Measurements from ENCODE around the gene QRICH2. TPM values are rescaled to one million over a fixed set of nuclear protein-coding genes. Genes with fewer than 3 reads are reported as not detected.
A peak's percentile ranks its signal among the peaks of the same experiment; 100 is the strongest.
"Not testable (repeated sequence)": the region's sequence is repeated elsewhere in the genome, so short reads cannot be mapped to it uniquely, and the experiment has no call there.

The QRICH2 gene
- total RNA-seq, 1 donor from 2014 or later, result 2.1 TPM

GRCh38 chr17:76354317-76354729 lies 46.2 kb upstream of the QRICH2 start:
- no peak for TF ChIP-seq CTCF (IDR thresholded peaks at IDR 0.05; ENCODE audit: insufficient read depth, low read length, severe bottlenecking)
- DNase-seq (ENCODE audit: low read depth) (no peak), FAIRE-seq (no peak)
- H3K36me3 ChIP-seq (ENCODE audit: control insufficient read depth, insufficient read depth, low read length), result no peaks in the 10 kb centered on the region
- H3K4me3 ChIP-seq (ENCODE audit: low read depth, low read length), result peak overlapping the region; percentile 66
- no peaks in the 10 kb centered on the region for H3K27me3 ChIP-seq (ENCODE audit: control insufficient read depth, insufficient read depth, low read length)

- peak; percentile 51 for TF ChIP-seq CTCF (IDR thresholded peaks at IDR 0.05; ENCODE audit: insufficient read depth, low read length, severe bottlenecking)
- Histone ChIP-seq H3K36me3 (ENCODE audit: control insufficient read depth, insufficient read depth, low read length) (no peaks in the 10 kb centered on the region), H3K4me3 (ENCODE audit: low read depth, low read length) (peak within 1 kb of the TSS; percentile 66), H3K27me3 (ENCODE audit: control insufficient read depth, insufficient read depth, low read length) (no peaks in the 10 kb centered on the region)
- FAIRE-seq (no peak), DNase-seq (ENCODE audit: low read depth) (peak; percentile 87)
Measured at GRCh38 chr17:76353599-76354316, 45.7 kb upstream of the QRICH2 start, which contains the start of gene PRPSAP1. Gene PRPSAP1, minus strand, starts transcription at chr17:76353916. Its CDS starts 213 bp downstream, at chr17:76353703.

- H3K4me3 ChIP-seq (ENCODE audit: low read depth, low read length), result peak overlapping the region; percentile 66
- FAIRE-seq (no peak), DNase-seq (ENCODE audit: low read depth) (no peak)
- no peaks in the 10 kb centered on the region for H3K36me3 ChIP-seq (ENCODE audit: control insufficient read depth, insufficient read depth, low read length)
- H3K27me3 ChIP-seq (ENCODE audit: control insufficient read depth, insufficient read depth, low read length), result no peaks in the 10 kb centered on the region
- no peak for TF ChIP-seq CTCF (IDR thresholded peaks at IDR 0.05; ENCODE audit: insufficient read depth, low read length, severe bottlenecking)
Measured at GRCh38 chr17:76353004-76353598, 45.0 kb upstream of the QRICH2 start.

DNA sequence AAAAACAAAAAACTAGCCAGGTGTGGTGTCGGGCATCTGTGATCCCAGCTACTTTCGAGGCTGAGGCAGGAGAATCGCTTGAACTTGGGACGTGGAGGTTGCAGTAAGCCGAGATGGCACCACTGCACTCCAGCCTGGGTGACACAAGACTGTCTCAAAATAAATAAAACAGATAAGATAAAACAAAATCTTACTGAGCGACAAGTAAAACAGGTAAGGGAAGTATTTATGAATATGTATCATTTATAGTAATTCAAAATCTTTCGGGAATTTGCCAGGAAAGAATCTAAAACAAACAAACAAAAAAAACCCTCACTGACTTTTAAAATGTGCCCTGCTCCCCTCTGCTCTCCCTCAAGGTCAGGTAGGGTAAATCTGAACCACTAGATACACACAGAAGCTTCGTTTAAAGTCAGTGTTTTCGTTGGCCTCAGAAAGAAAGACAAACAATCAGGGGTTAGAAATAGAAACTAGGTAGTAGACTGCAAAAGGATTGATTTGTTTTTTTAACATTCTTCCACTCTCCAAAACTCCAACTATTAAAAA lies 43.5 kb upstream of the QRICH2 start:
- TF ChIP-seq CTCF (IDR thresholded peaks at IDR 0.05; ENCODE audit: insufficient read depth, low read length, severe bottlenecking), result no peak
- FAIRE-seq (no peak), DNase-seq (ENCODE audit: low read depth) (no peak)
- no peaks in the 10 kb centered on the region for H3K36me3 ChIP-seq (ENCODE audit: control insufficient read depth, insufficient read depth, low read length)
- H3K4me3 ChIP-seq (ENCODE audit: low read depth, low read length), result no peak overlapping the region
- no peaks in the 10 kb centered on the region for H3K27me3 ChIP-seq (ENCODE audit: control insufficient read depth, insufficient read depth, low read length)

DNA sequence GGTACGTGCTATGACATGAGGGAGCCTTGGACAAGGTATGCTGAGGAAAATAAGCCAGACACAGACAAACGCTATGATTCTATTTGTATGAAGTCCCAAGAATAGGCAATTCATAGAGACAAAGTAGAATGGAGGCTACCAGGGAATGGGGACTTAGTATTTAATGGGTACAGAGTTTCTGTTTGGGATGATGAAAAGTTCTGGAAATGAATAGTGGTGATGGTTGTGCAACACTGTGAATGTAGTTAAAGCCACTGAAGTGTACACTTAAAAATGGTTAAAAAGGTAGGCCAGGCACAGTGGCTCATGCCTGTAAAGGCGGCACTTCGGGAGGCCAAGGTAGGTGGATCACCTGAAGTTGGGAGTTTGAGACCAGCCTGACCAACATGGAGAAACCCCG lies 42.4 kb upstream of the QRICH2 start:
- Histone ChIP-seq H3K36me3 (ENCODE audit: control insufficient read depth, insufficient read depth, low read length) (peaks cover 1% of the 10 kb centered on the region), H3K27me3 (ENCODE audit: control insufficient read depth, insufficient read depth, low read length) (no peaks in the 10 kb centered on the region), H3K4me3 (ENCODE audit: low read depth, low read length) (no peak overlapping the region)
- no peak for TF ChIP-seq CTCF (IDR thresholded peaks at IDR 0.05; ENCODE audit: insufficient read depth, low read length, severe bottlenecking)
- FAIRE-seq, result no peak
- no peak for DNase-seq (ENCODE audit: low read depth)

DNA sequence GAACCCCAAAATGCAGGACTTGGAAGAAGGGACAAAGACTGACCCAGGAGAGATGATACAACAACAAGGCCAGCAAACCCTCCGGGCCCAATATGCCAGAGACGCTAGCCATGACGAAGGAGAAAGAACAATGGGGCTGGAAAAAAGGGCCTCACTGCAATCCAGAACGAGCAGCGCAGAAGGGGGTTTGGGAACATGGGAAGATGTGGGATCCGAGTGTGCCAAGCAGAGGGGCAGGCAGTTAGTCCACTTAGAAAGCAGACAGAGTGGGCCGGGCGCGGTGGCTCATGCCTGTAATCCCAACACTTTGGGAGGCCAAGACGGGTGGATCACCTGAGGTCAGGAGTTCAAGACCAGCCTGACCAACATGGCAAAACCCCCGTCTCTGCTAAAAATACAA lies 38.9 kb upstream of the QRICH2 start:
- H3K4me3 ChIP-seq (ENCODE audit: low read depth, low read length); DNase-seq (ENCODE audit: low read depth); H3K36me3 ChIP-seq (ENCODE audit: control insufficient read depth, insufficient read depth, low read length); FAIRE-seq; H3K27me3 ChIP-seq (ENCODE audit: control insufficient read depth, insufficient read depth, low read length): not testable (repeated sequence)
